IMR-90 (cell line): ENCODE results near the gene LRRK2. TPM values are rescaled to one million over a fixed set of nuclear protein-coding genes. Genes with fewer than 3 reads are reported as not detected.

Experiments
- ATAC-seq: fragments of 200-7000 bp; cut with Tn5 transposase; 2 replicates; pipeline ENCODE4 v1.9.1; 2020; ENCODE audit warnings: low read depth, mild to moderate bottlenecking, moderate library complexity
- BruUV-seq: library from RNA; stranded (reverse); fragments of 400-500 nt; replicated peaks from 2 replicates; lab custom pipeline; 2021; lab: Mats Ljungman, UMichigan
- CTCF ChIA-PET: fragments of 300-600 bp; formaldehyde crosslinking; extraction: SDS; loops from one replicate; lab custom pipeline; 2021; ENCODE audit warnings: antibody characterized with exemption; lab: Yijun Ruan, JAX
- POLR2A ChIA-PET: fragments of 300-600 bp; sonication (Branson Sonifier 250); formaldehyde crosslinking; loops from one replicate; lab custom pipeline; 2022; ENCODE audit warnings: antibody characterized with exemption; ENCODE audit not compliant: unreplicated experiment; lab: Charles Lee
- DNase-seq: peaks from one replicate; pipeline ENCODE4 v3.0.0; 2013
- H2AFZ ChIP-seq: replicated peaks from 2 replicates; pipeline ENCODE3; 2013; ENCODE audit warnings: low read length, mild to moderate bottlenecking; ENCODE audit not compliant: poor library complexity
- H2AK5ac ChIP-seq: 2 replicates; pipeline ENCODE4 v1.6.1; 2013; ENCODE audit warnings: low read depth, low read length, inconsistent platforms
- H2AK9ac ChIP-seq: replicated peaks from 2 replicates; pipeline ENCODE3; 2013; ENCODE audit warnings: mild to moderate bottlenecking, low read depth, low read length, moderate library complexity; ENCODE audit not compliant: poor library complexity
- H2BK120ac ChIP-seq: 2 replicates; pipeline ENCODE4 v1.6.1; 2013; ENCODE audit warnings: low read depth, low read length, inconsistent platforms
- H2BK15ac ChIP-seq: 3 replicates; pipeline ENCODE4 v1.6.1; 2013; ENCODE audit warnings: low read depth, low read length, inconsistent platforms
- H2BK20ac ChIP-seq: 2 replicates; pipeline ENCODE4 v1.6.1; 2013; ENCODE audit warnings: low read depth, mild to moderate bottlenecking, inconsistent platforms, low read length, moderate library complexity
- H2BK5ac ChIP-seq: 2 replicates; pipeline ENCODE4 v1.6.1; 2013; ENCODE audit warnings: mild to moderate bottlenecking, low read depth, low read length, inconsistent platforms; ENCODE audit not compliant: poor library complexity, severe bottlenecking
- H3K14ac ChIP-seq: replicated peaks from 2 replicates; pipeline ENCODE4 v1.6.1; 2013; ENCODE audit warnings: low read depth, low read length, inconsistent platforms
- H3K18ac ChIP-seq: 2 replicates; pipeline ENCODE4 v1.6.1; 2013; ENCODE audit warnings: low read depth, low read length, control low read depth
- H3K23ac ChIP-seq: 2 replicates; pipeline ENCODE4 v1.6.1; 2013; ENCODE audit warnings: low read depth, low read length, inconsistent platforms
- H3K27ac ChIP-seq: 2 replicates; pipeline ENCODE4 v1.5.1; 2013; ENCODE audit warnings: mild to moderate bottlenecking, control low read depth, low read length; ENCODE audit not compliant: insufficient read depth
- H3K27me3 ChIP-seq: 2 replicates; pipeline ENCODE4 v1.6.1; 2013; ENCODE audit warnings: low read length; ENCODE audit not compliant: control insufficient read depth, insufficient read depth
- H3K36me3 ChIP-seq: 2 replicates; pipeline ENCODE4 v1.6.1; 2013; ENCODE audit warnings: low read length, mixed read lengths; ENCODE audit not compliant: control insufficient read depth, insufficient read depth
- H3K4ac ChIP-seq: 2 replicates; pipeline ENCODE4 v1.6.1; 2013; ENCODE audit warnings: low read depth, low read length, inconsistent platforms
- H3K4me1 ChIP-seq: 2 replicates; pipeline ENCODE4 v1.6.1; 2013; ENCODE audit warnings: low read length, mixed read lengths; ENCODE audit not compliant: control insufficient read depth, insufficient read depth
- H3K4me2 ChIP-seq: 2 replicates; pipeline ENCODE4 v1.6.1; 2013; ENCODE audit warnings: low read depth, mild to moderate bottlenecking, control low read depth, low read length, moderate library complexity
- H3K4me3 ChIP-seq: 2 replicates; pipeline ENCODE4 v1.5.1; 2013; ENCODE audit warnings: low read depth, mild to moderate bottlenecking, control low read depth, low read length, moderate library complexity; ENCODE audit not compliant: insufficient read depth
- H3K56ac ChIP-seq: 2 replicates; pipeline ENCODE4 v1.6.1; 2013; ENCODE audit warnings: low read length, inconsistent platforms; ENCODE audit not compliant: insufficient read depth; ENCODE audit errors: extremely low read depth
- H3K79me1 ChIP-seq, 2 experiments: 2 replicates each; pipeline ENCODE4 v1.6.1; 2013; ENCODE audit warnings: low read length in 2 of 2, inconsistent platforms in 1 of 2, low read depth in 1 of 2
- H3K9ac ChIP-seq: 2 replicates; pipeline ENCODE4 v1.6.1; 2013; ENCODE audit warnings: low read depth, low read length, control low read depth
- H3K9me1 ChIP-seq: 2 replicates; pipeline ENCODE4 v1.6.1; 2013; ENCODE audit warnings: low read length, inconsistent platforms; ENCODE audit not compliant: insufficient read depth
- H3K9me3 ChIP-seq: 2 replicates; pipeline ENCODE4 v1.6.1; 2013; ENCODE audit warnings: low read length; ENCODE audit not compliant: control insufficient read depth, insufficient read depth
- H4K20me1 ChIP-seq: 2 replicates; pipeline ENCODE4 v1.6.1; 2013; ENCODE audit warnings: low read length, inconsistent platforms; ENCODE audit not compliant: insufficient read depth
- H4K5ac ChIP-seq: 2 replicates; pipeline ENCODE4 v1.6.1; 2013; ENCODE audit warnings: mild to moderate bottlenecking, low read depth, low read length, control low read depth
- H4K8ac ChIP-seq, 2 experiments: 2 replicates each; pipeline ENCODE4 v1.6.1; 2013; ENCODE audit warnings: low read depth in 2 of 2, low read length in 2 of 2, control low read depth in 1 of 2, inconsistent platforms in 1 of 2
- H4K91ac ChIP-seq: 2 replicates; pipeline ENCODE4 v1.6.1; 2013; ENCODE audit warnings: low read depth, low read length, inconsistent platforms; ENCODE audit not compliant: insufficient read depth
- BHLHE40 ChIP-seq: fragments of 150-350 bp; IDR thresholded peaks from 2 replicates; pipeline ENCODE4 v1.6.1; 2016; ENCODE audit warnings: mild to moderate bottlenecking, low read depth, low read length
- CEBPB ChIP-seq: IDR thresholded peaks from 2 replicates; pipeline ENCODE4 v1.6.1; 2012; ENCODE audit warnings: low read depth, low read length, improper control_type of control experiment
- FOS ChIP-seq: fragments of 150-350 bp; IDR thresholded peaks from 2 replicates; pipeline ENCODE4 v1.6.1; 2016; ENCODE audit warnings: low read depth, low read length
- MAZ ChIP-seq: IDR thresholded peaks from 2 replicates; pipeline ENCODE4 v1.6.1; 2012; ENCODE audit warnings: low read depth, mild to moderate bottlenecking, low read length, improper control_type of control experiment, moderate library complexity, borderline replicate concordance
- MXI1 ChIP-seq: IDR thresholded peaks from 2 replicates; pipeline ENCODE4 v1.6.1; 2012; ENCODE audit warnings: low read depth, mild to moderate bottlenecking, low read length, moderate library complexity, borderline replicate concordance
- RAD21 ChIP-seq: IDR thresholded peaks from 2 replicates; pipeline ENCODE4 v1.6.1; 2012; ENCODE audit warnings: low read length, improper control_type of control experiment
- RCOR1 ChIP-seq: IDR thresholded peaks from 2 replicates; pipeline ENCODE4 v1.6.1; 2012; ENCODE audit warnings: mild to moderate bottlenecking, low read length, improper control_type of control experiment; ENCODE audit not compliant: insufficient replicate concordance
- RFX5 ChIP-seq: IDR thresholded peaks from 2 replicates; pipeline ENCODE4 v1.8.0; 2012; ENCODE audit warnings: low read depth, mild to moderate bottlenecking, low read length, moderate library complexity
- SMC3 ChIP-seq: fragments of 150-350 bp; IDR thresholded peaks from 2 replicates; pipeline ENCODE4 v1.6.1; 2016; ENCODE audit warnings: low read depth, mild to moderate bottlenecking, antibody characterized with exemption, low read length, moderate library complexity
- WGBS, 2 experiments: methylation state at CpG; one replicate each; pipeline versions ENCODE4 v1.1.5 to v1.1.7; 2013; ENCODE audit warnings: missing lambda C conversion rate in 2 of 2; ENCODE audit not compliant: insufficient read length in 1 of 2; ENCODE audit errors: extremely low coverage in 2 of 2; 5-methylcytosine and 5-hydroxymethylcytosine counted together
- dilution Hi-C: fragments of 300-500 bp; cut with HindIII; formaldehyde crosslinking; loops from one replicate; pipeline ENCODE4 v1.14.3; 2018; ENCODE audit warnings: low sequenced_read_pairs; ENCODE audit not compliant: unreplicated experiment
- in situ Hi-C: fragments of 300-500 bp; cut with MboI; formaldehyde crosslinking; loops from 3 replicates; pipeline ENCODE4 v1.14.3; 2019; ENCODE audit warnings: low sequenced_read_pairs, inconsistent platforms, mixed read lengths
- intact Hi-C: fragments of 100-400 bp; cut with micrococcal nuclease; formaldehyde crosslinking; loops from 2 replicates; pipeline ENCODE4 v1.10.0; 2022
- polyA plus RNA-seq, 3 experiments: library from polyadenylated mRNA; depleted of rRNA; stranded (reverse); fragments of >200 nt; gene quantifications; 2 replicates each; pipeline ENCODE4 v1.2.3, GENCODE V29; 2012; ENCODE audit warnings: low replicate concordance in 1 of 3
- total RNA-seq: library from RNA; depleted of rRNA; stranded (reverse); fragments of >200 nt; gene quantifications from 2 replicates; pipeline ENCODE4 v1.2.3, GENCODE V29; 2012
- TF ChIP-seq, protein P1 (sequence below): conservative IDR thresholded peaks from 2 replicates; pipeline ENCODE4 v1.5.1; 2012; ENCODE audit warnings: mild to moderate bottlenecking, low read depth, low read length, improper control_type of control experiment
- TF ChIP-seq, protein P2 (sequence below): fragments of 150-350 bp; IDR thresholded peaks from 2 replicates; pipeline ENCODE4 v1.6.1; 2017; ENCODE audit warnings: mild to moderate bottlenecking, antibody characterized with exemption, low read length, low read depth

LRRK2 gene
- total and polyA plus RNA-seq, 2 of the 4 experiments (the other 2 are of a cell fraction), result 0.17 to 0.54 TPM

DNA sequence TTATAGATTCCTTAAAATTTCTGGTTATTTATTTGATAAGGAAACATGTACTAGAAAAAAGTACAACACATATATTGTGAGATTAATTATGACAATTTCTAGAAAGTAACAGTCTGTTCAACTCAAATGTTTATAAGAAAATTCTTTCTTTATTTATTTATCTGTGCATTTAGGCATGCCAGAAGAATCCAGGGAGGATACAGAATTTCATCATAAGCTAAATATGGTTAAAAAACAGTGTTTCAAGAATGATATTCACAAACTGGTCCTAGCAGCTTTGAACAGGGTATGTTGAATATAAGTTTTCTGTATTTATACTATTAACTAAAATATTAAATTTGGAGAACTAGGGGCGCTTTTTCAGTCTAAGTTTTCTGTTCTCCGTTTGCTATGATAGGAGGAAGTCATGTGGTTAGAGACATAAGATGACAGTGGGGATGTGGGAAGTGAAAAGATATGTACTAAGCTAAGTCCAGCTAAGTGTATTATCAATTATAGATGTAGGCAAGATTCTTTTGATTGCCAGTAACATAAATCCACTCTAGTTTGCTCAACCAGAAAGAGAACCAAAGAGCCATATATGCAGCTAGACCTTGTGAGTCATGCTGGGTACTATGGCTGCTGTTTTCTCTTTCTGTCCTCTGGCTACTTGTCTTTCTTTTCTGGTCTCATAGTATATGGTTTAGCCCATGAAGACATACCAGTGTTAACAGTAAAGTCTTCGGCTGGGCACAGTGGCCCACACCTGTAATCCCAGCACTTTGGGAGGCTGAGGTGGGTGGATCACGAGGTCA, 39.0 kb downstream of the LRRK2 start (continued):
- TF ChIP-seq CEBPB (no peak), BHLHE40 (no peak)

DNA sequence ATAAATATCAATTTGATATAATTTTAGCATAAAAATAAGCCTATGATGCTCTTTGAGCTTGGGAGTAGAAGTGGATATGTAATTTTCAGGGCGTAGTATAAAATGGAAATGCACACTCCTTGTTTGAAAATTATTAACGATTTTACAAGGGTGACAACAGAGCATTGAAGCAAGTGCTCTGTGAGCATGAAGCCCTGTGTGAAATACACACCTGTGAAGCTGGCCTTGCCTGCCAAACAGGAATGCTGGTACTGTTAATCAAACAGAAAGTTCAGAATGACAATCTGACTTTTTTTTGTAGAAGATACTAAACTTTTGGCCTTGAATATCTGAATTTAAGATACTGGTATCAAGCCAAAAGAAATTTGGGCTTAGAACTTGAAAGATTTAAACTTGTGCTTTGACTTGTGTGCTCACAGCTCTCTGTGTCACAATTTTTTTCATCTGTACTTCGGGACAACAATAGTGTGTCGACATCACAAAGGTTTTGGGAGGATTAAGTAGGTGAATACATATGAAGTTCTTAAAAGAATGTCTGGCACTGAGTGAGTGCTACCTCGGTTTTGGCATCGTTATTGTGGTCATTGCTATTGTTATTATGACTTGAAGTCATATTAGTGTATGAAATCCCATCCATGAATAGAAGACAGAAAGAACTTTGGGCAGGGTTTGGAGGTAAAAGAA, 47.3 kb downstream of the LRRK2 start:
- no peaks in the 10 kb centered on the region for H3K9me1 ChIP-seq

More for the DNA sequence above, 47.3 kb downstream of the LRRK2 start:
- Histone ChIP-seq H3K56ac (no peak overlapping the region), H3K14ac (no peak overlapping the region), H4K91ac (no peak overlapping the region), H3K36me3 (no peaks in the 10 kb centered on the region), H2BK120ac (no peak overlapping the region), H3K9ac (no peak overlapping the region), H4K8ac (no peak overlapping the region), H4K20me1 (no peaks in the 10 kb centered on the region), H2AK5ac (no peak overlapping the region), H3K27me3 (no peaks in the 10 kb centered on the region), H3K9me3 (no peaks in the 10 kb centered on the region), H3K27ac (no peak overlapping the region), H3K4me2 (no peak overlapping the region), H3K79me1 (no peaks in the 10 kb centered on the region), H3K4me1 (no peaks in the 10 kb centered on the region), H2BK20ac (no peak overlapping the region), H2AFZ (no peak overlapping the region), H2BK15ac (no peak overlapping the region), H2AK9ac (no peak overlapping the region), H3K4me3 (no peak overlapping the region), H4K5ac (no peak overlapping the region), H3K18ac (no peak overlapping the region), H2BK5ac (no peak overlapping the region), H3K4ac (no peak overlapping the region), H3K23ac (no peak overlapping the region)
- dilution Hi-C loops (no loop called here), intact Hi-C loops (no loop called here), in situ Hi-C loops (no loop called here)
- WGBS, 2 experiments, result 16% methylated on average over 4 of the region's 6 CpGs; no CpG with 5 or more reads in 1 of the 2 experiments
- ChIA-PET CTCF (no interaction called here), POLR2A (no interaction called here)
- no peak for ATAC-seq
- DNase-seq, result no peak
- no TSS peak for BruUV-seq
- TF ChIP-seq FOS, result no peak
- no peak for TF ChIP-seq MAZ
- TF ChIP-seq RAD21, result no peak
- TF ChIP-seq RFX5, result no peak
- no peak for TF ChIP-seq MXI1
- no peak for TF ChIP-seq RCOR1
- no peak for TF ChIP-seq CEBPB
- TF ChIP-seq BHLHE40, result no peak
- TF ChIP-seq, protein P1, sequence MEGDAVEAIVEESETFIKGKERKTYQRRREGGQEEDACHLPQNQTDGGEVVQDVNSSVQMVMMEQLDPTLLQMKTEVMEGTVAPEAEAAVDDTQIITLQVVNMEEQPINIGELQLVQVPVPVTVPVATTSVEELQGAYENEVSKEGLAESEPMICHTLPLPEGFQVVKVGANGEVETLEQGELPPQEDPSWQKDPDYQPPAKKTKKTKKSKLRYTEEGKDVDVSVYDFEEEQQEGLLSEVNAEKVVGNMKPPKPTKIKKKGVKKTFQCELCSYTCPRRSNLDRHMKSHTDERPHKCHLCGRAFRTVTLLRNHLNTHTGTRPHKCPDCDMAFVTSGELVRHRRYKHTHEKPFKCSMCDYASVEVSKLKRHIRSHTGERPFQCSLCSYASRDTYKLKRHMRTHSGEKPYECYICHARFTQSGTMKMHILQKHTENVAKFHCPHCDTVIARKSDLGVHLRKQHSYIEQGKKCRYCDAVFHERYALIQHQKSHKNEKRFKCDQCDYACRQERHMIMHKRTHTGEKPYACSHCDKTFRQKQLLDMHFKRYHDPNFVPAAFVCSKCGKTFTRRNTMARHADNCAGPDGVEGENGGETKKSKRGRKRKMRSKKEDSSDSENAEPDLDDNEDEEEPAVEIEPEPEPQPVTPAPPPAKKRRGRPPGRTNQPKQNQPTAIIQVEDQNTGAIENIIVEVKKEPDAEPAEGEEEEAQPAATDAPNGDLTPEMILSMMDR, result no peak
- TF ChIP-seq, protein P2, sequence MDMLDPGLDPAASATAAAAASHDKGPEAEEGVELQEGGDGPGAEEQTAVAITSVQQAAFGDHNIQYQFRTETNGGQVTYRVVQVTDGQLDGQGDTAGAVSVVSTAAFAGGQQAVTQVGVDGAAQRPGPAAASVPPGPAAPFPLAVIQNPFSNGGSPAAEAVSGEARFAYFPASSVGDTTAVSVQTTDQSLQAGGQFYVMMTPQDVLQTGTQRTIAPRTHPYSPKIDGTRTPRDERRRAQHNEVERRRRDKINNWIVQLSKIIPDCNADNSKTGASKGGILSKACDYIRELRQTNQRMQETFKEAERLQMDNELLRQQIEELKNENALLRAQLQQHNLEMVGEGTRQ, result no peak
- TF ChIP-seq SMC3, result no peak
